NCI-H2196 (cell line): ENCODE data around the gene EIF2D.
"Not testable (repeated sequence)": the region's sequence is repeated elsewhere in the genome, so short reads cannot be mapped to it uniquely, and the experiment has no call there.

Source experiments
- DNase-seq: peaks from one replicate; lab custom pipeline; 2025; ENCODE audit not compliant: unreplicated experiment; lab: John Stamatoyannopoulos, UW

Gene EIF2D

DNA sequence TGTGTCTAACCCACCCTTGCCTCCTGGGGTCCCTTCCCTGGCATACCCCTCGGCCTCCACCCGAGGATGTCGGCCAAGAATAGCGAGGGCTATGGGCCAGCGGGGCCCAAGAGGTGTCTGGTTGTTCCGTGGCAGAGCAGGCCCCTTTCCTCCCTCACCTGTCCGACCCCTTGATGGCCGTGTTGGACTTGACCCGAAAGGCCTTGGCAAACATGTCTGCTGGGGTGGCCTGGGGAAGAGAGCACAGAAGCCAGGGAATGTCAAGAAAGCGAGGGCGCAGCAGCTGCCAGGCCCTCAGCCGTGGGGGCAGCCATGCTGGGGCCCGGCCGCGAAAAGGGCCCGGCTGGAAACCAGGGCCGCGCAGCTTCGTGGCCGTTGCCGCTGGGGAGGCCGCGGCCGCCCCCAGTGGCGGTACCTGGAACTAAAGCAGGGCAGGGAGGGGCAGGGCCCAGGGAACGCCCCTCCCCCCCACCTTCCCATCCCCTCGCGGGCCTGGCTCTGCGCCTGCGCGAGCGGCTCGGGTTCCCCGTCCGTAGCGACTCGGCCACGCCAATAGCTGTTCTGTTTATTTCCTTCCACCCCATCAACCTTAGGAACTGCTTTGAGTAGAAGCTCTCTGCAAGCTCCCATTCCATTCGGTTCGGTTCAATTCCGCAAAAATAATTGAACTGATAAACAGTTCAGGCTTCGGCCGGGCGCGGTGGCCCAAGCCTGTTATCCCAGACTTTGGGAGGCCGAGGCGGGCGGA, at the start of gene EIF2D:
EIF2D (minus strand) TSS at position 337 of the 748 bp plus-strand sequence; CDS start at position 214, 123 bp downstream.
- peak; percentile 95 for DNase-seq

DNA sequence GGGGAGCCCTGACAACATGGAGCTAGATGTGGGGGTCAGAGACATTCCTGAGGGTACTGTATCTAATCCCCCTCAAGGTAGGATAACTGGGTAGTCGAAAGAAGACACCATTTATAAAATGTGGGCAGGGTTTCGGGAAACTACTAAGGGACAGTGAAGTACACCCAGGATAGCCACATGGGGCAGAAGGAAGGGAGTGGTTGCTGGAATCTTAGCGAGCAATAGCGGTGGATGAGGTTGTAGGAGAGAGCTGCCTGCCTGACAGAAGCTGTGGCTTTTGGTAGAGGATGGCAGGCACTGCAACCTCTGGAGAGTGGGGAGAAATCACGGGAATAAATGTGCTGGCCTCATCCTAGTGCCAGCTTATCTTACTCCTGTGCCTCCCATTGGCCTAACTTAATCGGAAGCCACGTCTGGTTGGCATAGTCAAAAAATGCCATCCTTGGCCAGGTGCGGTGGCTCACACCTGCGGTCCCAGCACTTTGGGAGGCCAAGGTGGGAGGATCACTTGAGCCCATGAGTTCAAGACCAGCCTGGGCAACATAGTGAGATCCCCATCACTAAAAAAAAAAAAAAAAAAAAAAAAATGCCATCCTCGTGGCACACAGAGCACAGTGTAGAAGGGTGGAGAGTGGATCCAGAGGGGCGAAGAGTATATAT, 49.0 kb upstream of the EIF2D start:
- DNase-seq, result no peak

DNA sequence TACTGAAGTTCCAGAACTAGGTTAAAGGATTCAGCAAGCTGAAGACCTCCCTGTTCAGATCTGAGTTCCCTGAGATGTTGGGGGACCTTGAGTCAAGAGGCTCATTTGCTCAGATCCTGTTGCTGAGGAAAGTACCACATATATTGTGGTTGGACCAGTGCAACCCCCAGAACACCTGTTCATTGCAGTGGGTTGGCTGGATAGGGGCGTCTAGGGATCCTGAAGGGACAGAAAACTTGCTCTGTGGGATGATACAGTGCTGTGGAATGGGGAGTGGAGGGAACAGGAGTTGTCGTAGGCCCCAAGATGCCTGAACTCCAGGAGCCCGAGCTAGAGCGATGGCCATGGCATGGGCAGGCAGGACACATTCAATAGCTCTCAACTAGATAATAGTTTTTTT, 47.9 kb upstream of the EIF2D start:
- no peak for DNase-seq

GRCh38 chr1:206658981-206659273, 46.7 kb upstream of the EIF2D start:
- no peak for DNase-seq

DNA sequence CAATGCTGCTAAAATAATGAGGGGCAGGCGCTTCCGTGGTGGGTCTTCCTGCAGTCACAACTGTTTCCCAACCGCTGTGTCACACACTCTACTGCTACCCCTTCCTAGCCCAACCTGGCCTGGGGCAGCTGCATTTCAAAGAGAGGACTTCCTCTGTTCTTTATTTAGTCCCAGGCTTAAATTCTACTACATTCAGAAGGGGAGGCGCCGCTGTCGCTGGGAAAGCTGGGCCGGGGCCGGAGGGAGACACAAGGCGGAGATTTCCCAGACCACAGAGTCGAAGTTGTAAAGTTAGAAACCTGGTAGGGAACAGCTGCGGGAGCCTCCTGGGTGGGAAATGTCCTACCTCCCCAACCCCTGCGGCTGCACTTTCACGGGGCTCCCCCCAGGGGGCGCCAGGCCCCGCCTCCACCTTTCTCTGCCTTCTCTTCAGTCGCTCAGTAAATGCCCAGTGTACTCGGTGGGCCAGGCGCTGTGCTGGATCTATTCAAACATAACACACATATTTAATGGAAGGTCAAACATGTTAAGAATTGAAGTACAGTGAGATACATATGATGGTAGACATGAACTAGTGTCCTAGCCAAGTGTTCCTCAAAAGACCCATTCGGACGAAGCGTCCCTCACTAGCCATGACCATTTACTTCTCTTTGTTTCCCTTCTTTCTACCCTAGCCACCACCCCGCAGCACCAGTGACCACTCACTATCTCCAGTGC, 46.2 kb upstream of the EIF2D start:
- no peak for DNase-seq

DNA sequence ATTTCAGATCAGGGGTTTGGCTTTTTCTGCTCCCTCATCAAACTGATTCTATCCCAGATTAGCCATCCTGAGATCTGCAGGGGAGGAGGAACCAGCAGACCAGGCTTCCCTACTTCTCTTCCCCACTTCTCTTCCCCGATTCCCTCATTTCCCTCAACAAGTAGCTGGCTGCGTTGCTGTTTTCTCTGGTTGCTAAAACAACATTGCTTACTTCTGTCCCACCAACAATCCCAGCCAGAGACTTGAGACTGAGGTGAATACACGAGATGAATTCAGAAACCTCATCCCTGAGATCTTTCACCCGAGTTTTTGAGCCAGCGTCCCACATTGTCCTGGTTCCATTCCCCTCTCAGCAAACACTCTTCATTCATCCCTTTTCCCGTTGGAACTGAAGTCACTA, 45.5 kb upstream of the EIF2D start:
- DNase-seq, result no peak

- no peak for DNase-seq
Measured at GRCh38 chr1:206656936-206657335, 44.7 kb upstream of the EIF2D start.

DNA sequence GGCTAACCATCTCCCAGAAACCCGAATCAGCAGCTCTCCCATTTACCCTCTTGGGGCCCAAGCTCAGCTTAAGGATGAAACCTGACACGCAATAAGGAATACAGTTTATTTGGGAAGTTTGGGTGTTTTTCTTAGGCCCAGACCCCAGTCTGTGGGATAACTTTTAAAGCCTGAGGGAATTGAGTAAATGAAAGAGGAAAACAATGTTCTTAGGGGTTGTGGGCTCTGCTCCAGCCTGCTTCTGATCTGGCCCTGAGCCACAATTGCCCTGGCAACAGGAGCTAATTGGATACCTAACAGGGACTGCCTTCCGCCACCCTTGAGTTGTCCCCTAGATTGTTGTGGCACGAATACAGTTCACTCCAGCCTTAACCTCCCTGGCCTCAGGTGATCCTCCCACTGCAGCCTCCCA, 43.2 kb upstream of the EIF2D start:
- DNase-seq, result peak; percentile 26

- no peak for DNase-seq
Measured at GRCh38 chr1:206654828-206655227, 42.6 kb upstream of the EIF2D start.

GRCh38 chr1:206653715-206654459, 41.6 kb upstream of the EIF2D start:
- DNase-seq, result no peak

DNA sequence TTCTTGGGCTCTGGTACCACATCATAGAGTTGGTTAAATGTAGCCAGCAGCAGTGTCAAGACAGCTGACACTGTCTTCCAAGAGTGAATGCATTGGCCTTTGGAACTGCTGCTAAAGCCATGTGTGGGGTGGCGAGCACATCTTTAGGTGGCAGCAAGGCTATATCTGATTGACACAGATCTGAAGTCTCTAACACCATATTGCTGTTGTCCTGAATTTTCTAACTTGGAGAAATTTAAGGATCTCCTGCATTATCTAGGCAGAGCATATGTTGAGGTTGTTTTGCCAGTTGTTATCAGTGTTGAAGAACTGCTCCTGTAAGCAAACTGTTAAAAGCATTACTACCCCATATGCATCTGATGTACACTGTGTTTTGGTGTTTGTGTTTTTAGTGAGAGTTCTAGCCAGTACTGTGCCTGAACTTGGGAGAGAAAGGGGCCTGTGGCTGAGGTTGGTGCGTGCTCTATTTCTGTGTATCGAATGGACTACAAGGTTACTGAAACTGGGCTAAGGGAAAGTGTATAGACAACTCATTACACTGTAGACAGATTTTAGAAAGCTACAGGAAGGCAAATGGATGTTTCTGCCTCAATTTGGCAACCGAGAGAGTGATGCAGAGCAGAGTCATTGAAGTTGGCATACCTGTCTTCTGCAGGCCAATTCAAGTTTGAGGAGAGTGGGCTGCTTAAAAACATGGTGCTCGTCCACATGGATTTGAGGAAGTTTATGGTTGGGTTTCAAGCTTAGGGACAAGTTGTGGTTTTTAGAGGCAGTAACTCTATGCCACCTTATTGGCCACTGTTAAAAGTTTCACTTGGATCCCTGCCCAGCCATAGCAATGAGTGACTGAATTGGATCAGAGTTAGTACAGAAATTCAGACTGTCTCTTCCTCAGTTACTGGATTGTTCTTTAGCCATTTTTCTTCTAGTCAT, 40.0 kb upstream of the EIF2D start:
- DNase-seq, result no peak

- no peak for DNase-seq
Measured at GRCh38 chr1:206651014-206651413, 38.7 kb upstream of the EIF2D start.

DNA sequence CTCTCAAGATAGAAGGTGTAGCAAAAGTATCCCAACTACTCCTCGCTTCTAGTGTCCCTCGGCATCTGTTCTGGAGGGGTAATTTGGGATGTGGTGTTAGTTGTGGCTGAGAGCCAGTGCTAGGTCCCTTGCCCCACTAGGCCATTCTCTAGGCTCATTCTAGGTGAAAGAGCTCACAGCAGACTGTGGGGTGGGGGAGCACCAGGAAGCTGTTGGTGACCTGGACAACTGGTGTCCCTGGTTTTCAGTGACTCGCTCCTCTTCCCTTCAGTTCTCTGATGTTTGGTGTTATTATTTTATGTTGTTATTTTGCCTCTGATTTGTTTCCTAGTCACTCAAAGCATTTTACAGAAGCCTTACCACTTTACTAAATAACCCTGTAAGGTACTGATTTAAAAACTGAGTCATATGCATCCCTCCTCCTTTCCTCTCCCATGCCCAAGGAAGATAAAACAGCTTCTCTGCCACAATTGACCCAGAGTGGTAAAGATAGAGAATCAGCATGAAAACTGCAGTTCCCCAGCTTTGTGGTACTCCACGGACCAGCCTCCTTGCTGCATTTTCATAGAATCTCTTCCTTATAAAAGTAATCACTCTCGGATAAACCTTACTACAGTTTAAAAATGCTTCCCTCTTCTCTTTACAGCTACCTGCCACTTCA, 37.1 kb upstream of the EIF2D start:
- no peak for DNase-seq

- no peak for DNase-seq
Measured at GRCh38 chr1:206647224-206647623, 35.0 kb upstream of the EIF2D start.

- no peak for DNase-seq
Measured at GRCh38 chr1:206646504-206646903, 34.2 kb upstream of the EIF2D start.

- DNase-seq, result no peak
Measured at GRCh38 chr1:206643118-206643698, 30.9 kb upstream of the EIF2D start.

DNA sequence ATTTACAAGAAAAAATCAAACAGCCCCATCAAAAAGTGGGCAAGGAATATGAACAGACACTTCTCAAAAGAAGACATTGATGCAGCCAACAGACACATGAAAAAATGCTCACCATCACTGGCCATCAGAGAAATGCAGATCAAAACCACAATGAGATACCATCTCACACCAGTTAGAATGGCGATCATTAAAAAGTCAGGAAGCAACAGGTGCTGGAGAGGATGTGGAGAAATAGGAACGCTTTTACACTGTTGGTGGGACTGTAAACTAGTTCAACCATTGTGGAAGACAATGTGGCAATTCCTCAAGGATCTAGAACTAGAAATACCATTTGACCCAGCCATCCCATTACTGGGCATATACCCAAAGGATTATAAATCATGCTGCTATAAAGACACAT, 29.8 kb upstream of the EIF2D start:
- not testable (repeated sequence) for DNase-seq

DNA sequence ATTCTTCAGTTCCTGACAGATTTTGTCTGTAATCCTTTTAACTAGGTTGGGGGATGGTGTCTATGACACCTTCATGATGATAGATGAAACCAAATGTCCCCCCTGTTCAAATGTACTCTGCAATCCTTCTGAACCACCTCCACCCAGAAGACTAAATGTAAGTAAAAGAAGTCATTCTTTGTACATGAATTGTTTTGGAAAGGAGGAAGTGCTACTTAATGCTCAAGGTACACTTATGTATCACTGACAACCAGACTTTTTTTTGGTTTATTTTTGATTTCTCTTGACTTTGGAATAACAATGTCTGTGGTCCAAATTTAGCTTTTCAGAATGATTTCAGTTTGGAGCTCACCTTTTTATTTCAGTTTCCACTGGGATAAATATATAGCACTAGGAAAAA, 25.3 kb upstream of the EIF2D start:
- no peak for DNase-seq

DNA sequence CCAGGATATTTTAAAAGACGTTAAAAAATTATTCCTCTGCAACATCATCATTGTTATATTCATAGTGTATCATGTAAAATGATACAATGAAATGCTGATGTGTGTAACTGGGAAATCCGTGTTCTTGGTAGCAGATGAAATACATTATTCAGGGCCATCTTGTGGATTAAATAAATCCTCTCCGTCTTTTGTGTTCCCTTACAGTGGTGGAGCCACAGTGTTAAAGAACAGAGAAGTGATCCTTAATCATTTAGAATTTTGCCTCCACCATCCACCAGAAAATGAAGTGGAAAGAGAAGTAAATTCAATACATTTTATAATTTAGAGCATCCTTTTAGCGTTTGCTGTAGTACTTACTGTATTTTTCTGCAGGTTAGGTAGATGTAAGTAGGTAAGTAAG, 24.4 kb upstream of the EIF2D start:
- no peak for DNase-seq

DNA sequence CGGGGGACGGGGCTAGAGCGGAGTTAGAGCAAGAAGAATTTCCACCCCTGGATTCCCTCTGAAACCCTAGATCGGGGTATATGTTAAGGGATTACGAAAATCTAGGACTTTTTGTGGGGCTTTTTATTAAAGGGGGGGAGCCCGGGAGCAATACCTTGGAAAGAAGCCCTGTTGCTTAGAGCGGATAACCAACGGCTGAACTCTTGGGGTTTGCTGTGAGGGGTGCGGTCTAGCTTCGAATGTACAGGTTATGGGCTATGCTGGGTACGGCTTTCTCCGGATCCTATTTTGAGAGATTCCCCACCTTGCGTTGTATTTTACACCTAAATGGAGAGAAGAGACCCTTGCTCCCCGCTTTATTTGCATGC, 23.7 kb upstream of the EIF2D start:
- no peak for DNase-seq
